HCT116 (cell line): ENCODE data around the gene TPRKB. TPM values are rescaled to one million over a fixed set of nuclear protein-coding genes. Genes with fewer than 3 reads are reported as not detected.

ENCODE experiments used
- ATAC-seq: fragments of 200-7000 bp; cut with Tn5 transposase; 2 replicates; pipeline ENCODE4 v1.9.1; 2020; ENCODE audit warnings: mild to moderate bottlenecking, moderate library complexity
- BruUV-seq: library from RNA; stranded (reverse); fragments of 400-500 nt; replicated peaks from 2 replicates; lab custom pipeline; 2021; lab: Mats Ljungman, UMichigan
- CTCF ChIA-PET: fragments of 300-600 bp; sonication (Branson Sonifier 250); formaldehyde crosslinking; loops from one replicate; lab custom pipeline; 2021; ENCODE audit warnings: antibody characterized with exemption; lab: Charles Lee
- POLR2A ChIA-PET: fragments of 300-600, 350-600 bp; sonication (Branson Sonifier 250); formaldehyde crosslinking; loops from one replicate; lab custom pipeline; 2021; ENCODE audit warnings: antibody characterized with exemption; lab: Charles Lee
- RAD21 ChIA-PET, 2 experiments: fragments of 300-600 bp; sonication (Branson Sonifier 250); formaldehyde crosslinking; loops; one replicate each; lab custom pipeline; 2023; ENCODE audit warnings: low total read pairs in 2 of 2; ENCODE audit not compliant: uncharacterized antibody in 2 of 2, unreplicated experiment in 2 of 2, low non-redundant PET in 1 of 2; lab: Charles Lee
- DNase-seq: peaks from one replicate; pipeline ENCODE4 v3.0.0-alpha.2; 2010; ENCODE audit warnings: low read depth, low spot score
- H2AFZ ChIP-seq: fragments of 200-600 bp; shearing (Covaris generic), sonication (generic); 2 replicates; pipeline ENCODE4 v1.6.1; 2017; ENCODE audit warnings: low read depth, mixed run types, mixed read lengths, antibody characterized with exemption, low read length; ENCODE audit not compliant: poor library complexity, severe bottlenecking
- H3K27ac ChIP-seq: 2 replicates; pipeline ENCODE4 v1.5.1; 2012; ENCODE audit warnings: low read depth, low read length
- H3K27me3 ChIP-seq: fragments of 200-600 bp; sonication (generic); 2 replicates; pipeline ENCODE4 v1.6.1; 2016; ENCODE audit warnings: mixed run types, low read length, mixed read lengths; ENCODE audit not compliant: insufficient read depth
- H3K36me3 ChIP-seq, 2 experiments: fragments of 200-500 bp in 1 of 2; fragments of 200-600 bp in 1 of 2; sonication (Bioruptor generic) in 1 of 2; sonication (generic) in 1 of 2; 2 replicates each; pipeline versions ENCODE4 v1.5.1 to v1.6.1; 2014 to 2016; ENCODE audit warnings: low read length in 2 of 2, inconsistent platforms in 1 of 2, mixed read lengths in 1 of 2, mixed run types in 1 of 2; ENCODE audit not compliant: insufficient read depth in 2 of 2, control insufficient read depth in 1 of 2
- H3K4me1 ChIP-seq, 2 experiments: fragments of 200-600 bp in 1 of 2; sonication (generic) in 1 of 2; 2 replicates each; pipeline versions ENCODE4 v1.5.1 to v1.6.1; 2012 to 2017; ENCODE audit warnings: low read length in 2 of 2, inconsistent platforms in 1 of 2, mild to moderate bottlenecking in 1 of 2, mixed read lengths in 1 of 2, mixed run types in 1 of 2, moderate library complexity in 1 of 2; ENCODE audit not compliant: insufficient read depth in 2 of 2, control insufficient read depth in 1 of 2
- H3K4me2 ChIP-seq: fragments of 200-600 bp; sonication (generic); 2 replicates; pipeline ENCODE4 v1.6.1; 2017; ENCODE audit warnings: mixed run types, low read length, mixed read lengths
- H3K4me3 ChIP-seq, 2 experiments: fragments of 200-600 bp in 1 of 2; sonication (generic) in 1 of 2; replicated peaks in 1 of 2; 2 replicates each; pipeline ENCODE4 v1.5.1; 2011 to 2016; ENCODE audit warnings: low read length in 2 of 2, control low read depth in 1 of 2, low read depth in 1 of 2, mild to moderate bottlenecking in 1 of 2, mixed read lengths in 1 of 2, mixed run types in 1 of 2
- H3K79me2 ChIP-seq: fragments of 200-600 bp; sonication (generic); 2 replicates; pipeline ENCODE4 v1.6.1; 2017; ENCODE audit warnings: mild to moderate bottlenecking, mixed run types, low read length, moderate library complexity, mixed read lengths; ENCODE audit not compliant: insufficient read depth
- H3K9ac ChIP-seq: fragments of 200-600 bp; sonication (generic); 2 replicates; pipeline ENCODE4 v1.6.1; 2016; ENCODE audit warnings: low read length, mixed read lengths
- H3K9me2 ChIP-seq: fragments of 200-600 bp; sonication (generic), shearing (Covaris generic); 2 replicates; pipeline ENCODE4 v1.6.1; 2017; ENCODE audit warnings: mixed run types, mild to moderate bottlenecking, moderate library complexity; ENCODE audit not compliant: insufficient read depth
- H3K9me3 ChIP-seq, 2 experiments: fragments of 200-500 bp in 1 of 2; fragments of 200-600 bp in 1 of 2; sonication (Bioruptor generic) in 1 of 2; sonication (generic) in 1 of 2; 2 replicates each; pipeline ENCODE4 v1.6.1; 2014 to 2017; ENCODE audit warnings: low read length in 2 of 2, mixed read lengths in 2 of 2, inconsistent platforms in 1 of 2, low read depth in 1 of 2, mild to moderate bottlenecking in 1 of 2, mixed run types in 1 of 2, moderate library complexity in 1 of 2; ENCODE audit not compliant: control insufficient read depth in 1 of 2, insufficient read depth in 1 of 2
- H4K20me1 ChIP-seq: fragments of 200-600 bp; sonication (generic), shearing (Covaris generic); 2 replicates; pipeline ENCODE4 v1.6.1; 2017; ENCODE audit warnings: mixed run types, mild to moderate bottlenecking, moderate library complexity; ENCODE audit not compliant: insufficient read depth
- CEBPB ChIP-seq: IDR thresholded peaks from 2 replicates; pipeline ENCODE4 v1.6.1; 2012; ENCODE audit warnings: low read depth
- EGR1 ChIP-seq: IDR thresholded peaks from 2 replicates; pipeline ENCODE4 v1.6.1; 2012; ENCODE audit warnings: low read depth
- EZH2 ChIP-seq: fragments of 200-600 bp; sonication (generic); IDR thresholded peaks from 2 replicates; pipeline ENCODE4 v1.6.1; 2017; ENCODE audit warnings: antibody characterized with exemption, mixed run types
- FOSL1 ChIP-seq: IDR thresholded peaks from 2 replicates; pipeline ENCODE4 v1.6.1; 2012; ENCODE audit warnings: low read depth
- RAD21 ChIP-seq: IDR thresholded peaks from 2 replicates; pipeline ENCODE4 v1.6.1; 2012; ENCODE audit warnings: low read depth, mild to moderate bottlenecking
- SRF ChIP-seq: IDR thresholded peaks from 2 replicates; pipeline ENCODE4 v1.6.1; 2012; ENCODE audit warnings: low read depth
- YY1 ChIP-seq: IDR thresholded peaks from 2 replicates; pipeline ENCODE4 v1.6.1; 2011; ENCODE audit warnings: low read length, low read depth, moderate library complexity, mild to moderate bottlenecking; ENCODE audit not compliant: insufficient replicate concordance; ENCODE audit errors: extremely low read depth
- ZNF274 ChIP-seq: fragments of 200-500 bp; sonication (Bioruptor generic); IDR thresholded peaks from 2 replicates; pipeline ENCODE4 v1.6.1; 2014; ENCODE audit warnings: mild to moderate bottlenecking, low read depth, low read length, inconsistent platforms
- intact Hi-C: fragments of 100-400 bp; cut with micrococcal nuclease; formaldehyde crosslinking; loops from 2 replicates; pipeline ENCODE4 v1.10.0; 2022
- total RNA-seq: library from RNA; stranded (reverse); gene quantifications from one replicate; pipeline ENCODE4 v1.2.1, GENCODE V29; 2021; ENCODE audit not compliant: unreplicated experiment

Gene TPRKB
- total RNA-seq, 1 experiment from 2014 or later = 42.5 TPM

- no peaks in the 10 kb centered on the region for H3K79me2 ChIP-seq
- H2AFZ ChIP-seq = no peak overlapping the region
- H3K9ac ChIP-seq = no peak overlapping the region
- no peaks in the 10 kb centered on the region for H3K9me2 ChIP-seq
- H4K20me1 ChIP-seq = no peaks in the 10 kb centered on the region
- no peak overlapping the region for H3K4me2 ChIP-seq
- ChIA-PET CTCF (no interaction called here), POLR2A (no interaction called here), RAD21 (no interaction called here)
- H3K27me3 ChIP-seq = peaks cover 5% of the 10 kb centered on the region; the same call in 1 of the 2 replicates
- intact Hi-C loops = no loop called here
- H3K4me1 ChIP-seq = no peaks in the 10 kb centered on the region
- BruUV-seq = no TSS peak
- H3K9me3 ChIP-seq = no peaks in the 10 kb centered on the region
- TF ChIP-seq EZH2 (no peak), FOSL1 (no peak), CEBPB (no peak), ZNF274 (peak; percentile 32; the same call in 1 of the 2 replicates), SRF (no peak), EGR1 (no peak)
- no peak overlapping the region for H3K4me3 ChIP-seq
- no peak for ATAC-seq
- DNase-seq = no peak
- no peaks in the 10 kb centered on the region for H3K36me3 ChIP-seq
- H3K27ac ChIP-seq = no peak overlapping the region
These were observed 23.1 kb downstream of the TPRKB start for GRCh38 chr2:73714091-73714490.

DNA sequence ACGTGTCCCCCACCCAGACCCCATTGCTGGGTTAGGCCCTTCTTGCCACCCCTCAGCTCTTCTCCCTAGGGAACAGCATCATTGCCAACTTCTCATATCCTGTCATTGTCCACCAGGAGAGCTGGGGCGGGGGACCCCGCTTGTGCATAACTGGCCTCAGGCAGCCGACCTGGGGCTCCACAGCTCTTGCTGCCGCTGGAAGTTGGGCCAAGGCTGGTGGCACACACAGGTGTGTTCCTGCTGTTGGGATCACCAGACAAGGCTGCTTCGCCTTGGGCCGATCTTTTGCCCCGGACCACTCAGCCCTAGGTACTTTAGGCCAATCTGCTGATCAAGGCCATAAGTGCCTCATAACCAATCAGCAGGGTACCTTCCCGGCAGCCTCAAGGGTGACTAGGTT is 28.6 kb downstream of the TPRKB start:
- H3K36me3 ChIP-seq = no peaks in the 10 kb centered on the region
- no peaks in the 10 kb centered on the region for H3K4me1 ChIP-seq
- H3K27me3 ChIP-seq = no peaks in the 10 kb centered on the region; the same call in 1 of the 2 replicates
- BruUV-seq = no TSS peak
- no peak overlapping the region for H3K4me2 ChIP-seq
- CTCF ChIA-PET = no interaction called here
- no peak overlapping the region for H2AFZ ChIP-seq
- POLR2A ChIA-PET = no interaction called here
- H3K9me2 ChIP-seq = no peaks in the 10 kb centered on the region
- H3K79me2 ChIP-seq = no peaks in the 10 kb centered on the region
- no peaks in the 10 kb centered on the region for H4K20me1 ChIP-seq
- no peaks in the 10 kb centered on the region for H3K9me3 ChIP-seq
- DNase-seq = no peak
- RAD21 ChIA-PET = no interaction called here
- no peak overlapping the region for H3K9ac ChIP-seq
- no peak for TF ChIP-seq RAD21
- TF ChIP-seq ZNF274 = no peak
- TF ChIP-seq YY1 = no peak
- no peak for TF ChIP-seq EZH2
- intact Hi-C loops = no loop called here
- H3K4me3 ChIP-seq = no peak overlapping the region
- ATAC-seq = no peak
- no peak overlapping the region for H3K27ac ChIP-seq
